ENCODE measurements around the gene CCDC152.
A peak's percentile ranks its signal among the peaks of the same experiment; 100 is the strongest.
"Not testable (repeated sequence)": the region's sequence is repeated elsewhere in the genome, so short reads cannot be mapped to it uniquely, and the experiment has no call there.

Gene CCDC152, protein sequence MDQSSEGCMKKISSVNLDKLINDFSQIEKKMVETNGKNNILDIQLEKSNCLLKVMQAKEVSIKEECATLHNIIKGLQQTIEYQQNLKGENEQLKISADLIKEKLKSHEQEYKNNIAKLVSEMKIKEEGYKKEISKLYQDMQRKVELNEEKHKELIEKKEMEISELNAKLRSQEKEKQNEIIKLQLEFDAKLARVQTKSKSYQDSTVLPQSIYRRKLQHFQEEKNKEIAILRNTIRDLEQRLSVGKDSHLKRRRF

GRCh38 chr5:42756606-42757601 is at the start of gene CCDC152:
TSS of gene CCDC152 (plus strand) at chr5:42756818. CDS start at chr5:42759122, 2,304 bp downstream.
- Histone ChIP-seq H3K9ac (ENCODE audit: low read depth, low read length) (no peak within 1 kb of the TSS), H3K27me3 (ENCODE audit: control insufficient read depth, insufficient read depth, low read length) (no peaks in the 10 kb centered on the region)

GRCh38 chr5:42715785-42716184 is 40.8 kb upstream of the CCDC152 start:
- Histone ChIP-seq H3K4me1 (ENCODE audit: control insufficient read depth, insufficient read depth, low read length) (no peaks in the 10 kb centered on the region), H3K4me3 (ENCODE audit: low read depth, low read length) (no peak overlapping the region), H3K9me3 (ENCODE audit: control insufficient read depth, insufficient read depth, low read length) (no peaks in the 10 kb centered on the region), H3K9ac (ENCODE audit: low read depth, low read length) (no peak overlapping the region), H3K36me3 (ENCODE audit: control insufficient read depth, insufficient read depth, low read length) (no peaks in the 10 kb centered on the region), H3K27me3 (ENCODE audit: control insufficient read depth, insufficient read depth, low read length) (no peaks in the 10 kb centered on the region)

More at GRCh38 chr5:42756606-42757601, at the start of gene CCDC152:
- Histone ChIP-seq H3K4me1 (ENCODE audit: control insufficient read depth, insufficient read depth, low read length) (peaks cover 6% of the 10 kb centered on the region), H3K9me3 (ENCODE audit: control insufficient read depth, insufficient read depth, low read length) (no peaks in the 10 kb centered on the region), H3K4me3 (ENCODE audit: low read depth, low read length) (peak within 1 kb of the TSS; percentile 44), H3K36me3 (ENCODE audit: control insufficient read depth, insufficient read depth, low read length) (no peaks in the 10 kb centered on the region)

DNA sequence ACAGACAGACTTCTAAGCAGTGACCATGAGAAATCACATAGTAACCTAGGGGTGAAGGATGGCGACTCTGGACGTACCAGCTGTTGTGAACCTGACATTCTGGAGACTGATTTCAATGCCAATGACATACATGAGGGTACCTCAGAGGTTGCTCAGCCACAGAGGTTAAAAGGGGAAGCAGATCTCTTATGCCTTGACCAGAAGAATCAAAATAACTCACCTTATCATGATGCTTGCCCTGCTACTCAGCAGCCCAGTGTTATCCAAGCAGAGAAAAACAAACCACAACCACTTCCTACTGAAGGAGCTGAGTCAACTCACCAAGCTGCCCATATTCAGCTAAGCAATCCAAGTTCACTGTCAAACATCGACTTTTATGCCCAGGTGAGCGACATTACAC is 38.0 kb upstream of the CCDC152 start:
- H3K36me3 ChIP-seq (ENCODE audit: control insufficient read depth, insufficient read depth, low read length): no peaks in the 10 kb centered on the region
- H3K9me3 ChIP-seq (ENCODE audit: control insufficient read depth, insufficient read depth, low read length): no peaks in the 10 kb centered on the region
- no peak overlapping the region for H3K4me3 ChIP-seq (ENCODE audit: low read depth, low read length)
- no peak overlapping the region for H3K9ac ChIP-seq (ENCODE audit: low read depth, low read length)
- no peaks in the 10 kb centered on the region for H3K27me3 ChIP-seq (ENCODE audit: control insufficient read depth, insufficient read depth, low read length)
- no peaks in the 10 kb centered on the region for H3K4me1 ChIP-seq (ENCODE audit: control insufficient read depth, insufficient read depth, low read length)

DNA sequence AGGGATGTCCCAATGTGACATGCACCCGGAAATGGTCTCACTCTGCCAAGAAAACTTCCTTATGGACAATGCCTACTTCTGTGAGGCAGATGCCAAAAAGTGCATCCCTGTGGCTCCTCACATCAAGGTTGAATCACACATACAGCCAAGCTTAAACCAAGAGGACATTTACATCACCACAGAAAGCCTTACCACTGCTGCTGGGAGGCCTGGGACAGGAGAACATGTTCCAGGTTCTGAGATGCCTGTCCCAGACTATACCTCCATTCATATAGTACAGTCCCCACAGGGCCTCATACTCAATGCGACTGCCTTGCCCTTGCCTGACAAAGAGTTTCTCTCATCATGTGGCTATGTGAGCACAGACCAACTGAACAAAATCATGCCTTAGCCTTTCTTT is 37.6 kb upstream of the CCDC152 start:
- Histone ChIP-seq H3K9ac (ENCODE audit: low read depth, low read length) (no peak overlapping the region), H3K4me3 (ENCODE audit: low read depth, low read length) (no peak overlapping the region), H3K9me3 (ENCODE audit: control insufficient read depth, insufficient read depth, low read length) (no peaks in the 10 kb centered on the region), H3K4me1 (ENCODE audit: control insufficient read depth, insufficient read depth, low read length) (no peaks in the 10 kb centered on the region), H3K27me3 (ENCODE audit: control insufficient read depth, insufficient read depth, low read length) (no peaks in the 10 kb centered on the region), H3K36me3 (ENCODE audit: control insufficient read depth, insufficient read depth, low read length) (no peaks in the 10 kb centered on the region)

GRCh38 chr5:42720251-42720650 is 36.4 kb upstream of the CCDC152 start:
- Histone ChIP-seq H3K4me1 (ENCODE audit: control insufficient read depth, insufficient read depth, low read length) (no peaks in the 10 kb centered on the region), H3K4me3 (ENCODE audit: low read depth, low read length) (no peak overlapping the region), H3K9ac (ENCODE audit: low read depth, low read length) (no peak overlapping the region), H3K9me3 (ENCODE audit: control insufficient read depth, insufficient read depth, low read length) (no peaks in the 10 kb centered on the region), H3K27me3 (ENCODE audit: control insufficient read depth, insufficient read depth, low read length) (no peaks in the 10 kb centered on the region), H3K36me3 (ENCODE audit: control insufficient read depth, insufficient read depth, low read length) (no peaks in the 10 kb centered on the region)

DNA sequence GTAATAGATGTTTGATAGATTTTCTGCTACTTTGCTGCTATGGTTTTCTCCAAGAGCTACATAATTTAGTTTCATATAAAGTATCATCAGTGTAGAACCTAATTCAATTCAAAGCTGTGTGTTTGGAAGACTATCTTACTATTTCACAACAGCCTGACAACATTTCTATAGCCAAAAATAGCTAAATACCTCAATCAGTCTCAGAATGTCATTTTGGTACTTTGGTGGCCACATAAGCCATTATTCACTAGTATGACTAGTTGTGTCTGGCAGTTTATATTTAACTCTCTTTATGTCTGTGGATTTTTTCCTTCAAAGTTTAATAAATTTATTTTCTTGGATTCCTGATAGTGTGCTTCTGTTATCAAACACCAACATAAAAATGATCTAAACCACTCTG is 35.1 kb upstream of the CCDC152 start:
- Histone ChIP-seq H3K4me1 (ENCODE audit: control insufficient read depth, insufficient read depth, low read length) (no peaks in the 10 kb centered on the region), H3K9me3 (ENCODE audit: control insufficient read depth, insufficient read depth, low read length) (no peaks in the 10 kb centered on the region), H3K4me3 (ENCODE audit: low read depth, low read length) (no peak overlapping the region), H3K36me3 (ENCODE audit: control insufficient read depth, insufficient read depth, low read length) (no peaks in the 10 kb centered on the region), H3K9ac (ENCODE audit: low read depth, low read length) (no peak overlapping the region), H3K27me3 (ENCODE audit: control insufficient read depth, insufficient read depth, low read length) (no peaks in the 10 kb centered on the region)

DNA sequence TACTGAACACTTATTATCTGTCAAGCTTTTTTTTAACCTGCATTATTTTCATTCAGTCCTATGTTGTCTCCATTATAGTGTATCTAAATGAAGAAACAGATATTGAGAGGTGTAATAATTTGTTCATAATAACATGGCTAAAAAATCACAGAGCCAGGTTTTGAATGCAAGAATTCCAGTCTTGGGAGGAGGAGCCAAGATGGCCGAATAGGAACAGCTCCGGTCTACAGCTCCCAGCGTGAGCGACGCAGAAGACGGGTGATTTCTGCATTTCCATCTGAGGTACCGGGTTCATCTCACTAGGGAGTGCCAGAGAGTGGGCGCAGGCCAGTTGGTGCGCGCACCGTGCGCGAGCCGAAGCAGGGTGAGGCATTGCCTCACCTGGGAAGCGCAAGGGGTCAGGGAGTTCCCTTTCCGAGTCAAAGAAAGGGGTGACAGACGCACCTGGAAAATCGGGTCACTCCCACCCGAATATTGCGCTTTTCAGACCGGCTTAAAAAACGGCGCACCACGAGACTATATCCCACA is 22.0 kb upstream of the CCDC152 start:
- H3K4me1 ChIP-seq (ENCODE audit: control insufficient read depth, insufficient read depth, low read length); H3K9ac ChIP-seq (ENCODE audit: low read depth, low read length); H3K27me3 ChIP-seq (ENCODE audit: control insufficient read depth, insufficient read depth, low read length); H3K36me3 ChIP-seq (ENCODE audit: control insufficient read depth, insufficient read depth, low read length); H3K9me3 ChIP-seq (ENCODE audit: control insufficient read depth, insufficient read depth, low read length): not testable (repeated sequence)
- peak overlapping the region; percentile 18 for H3K4me3 ChIP-seq (ENCODE audit: low read depth, low read length)

DNA sequence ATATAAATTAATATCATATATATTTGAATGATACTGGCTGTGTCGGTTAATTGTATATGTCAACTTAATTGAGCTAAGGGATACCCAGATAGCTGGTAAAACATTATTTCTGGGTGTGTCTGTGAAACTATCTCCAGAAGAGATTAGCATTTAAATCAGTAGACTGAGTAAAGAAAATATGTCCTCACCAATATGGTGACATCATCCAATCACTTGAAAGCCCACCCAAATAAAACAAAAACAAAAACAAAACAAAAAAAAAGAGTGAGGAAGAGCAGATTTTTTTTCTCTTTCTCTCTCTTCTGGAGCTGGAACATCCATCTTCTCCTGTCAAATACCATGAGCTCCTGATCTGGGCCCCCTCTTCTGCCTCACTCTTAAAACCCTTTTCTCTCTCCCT is 15.7 kb upstream of the CCDC152 start:
- no peaks in the 10 kb centered on the region for H3K36me3 ChIP-seq (ENCODE audit: control insufficient read depth, insufficient read depth, low read length)
- H3K4me3 ChIP-seq (ENCODE audit: low read depth, low read length): no peak overlapping the region
- H3K27me3 ChIP-seq (ENCODE audit: control insufficient read depth, insufficient read depth, low read length): no peaks in the 10 kb centered on the region
- no peaks in the 10 kb centered on the region for H3K4me1 ChIP-seq (ENCODE audit: control insufficient read depth, insufficient read depth, low read length)
- no peaks in the 10 kb centered on the region for H3K9me3 ChIP-seq (ENCODE audit: control insufficient read depth, insufficient read depth, low read length)
- H3K9ac ChIP-seq (ENCODE audit: low read depth, low read length): no peak overlapping the region

DNA sequence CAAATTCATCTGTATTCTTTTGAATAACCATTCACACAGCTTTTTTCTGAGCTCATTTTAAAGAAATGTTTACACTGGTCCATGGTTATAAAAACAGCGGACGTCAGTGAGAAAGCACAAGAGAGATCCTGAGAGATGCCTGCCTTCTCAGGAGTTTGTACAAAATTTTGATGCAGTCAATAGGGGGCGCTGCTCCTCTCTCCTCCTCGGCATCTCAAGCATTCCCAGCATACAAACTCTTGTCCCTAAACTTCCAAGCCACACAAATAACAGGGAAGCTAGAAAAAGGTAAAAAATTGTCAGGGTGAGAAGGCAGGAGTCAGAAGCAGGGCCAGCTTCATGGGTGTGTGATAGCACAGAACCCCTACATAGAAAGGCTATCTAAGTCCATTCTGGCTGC is 11.2 kb upstream of the CCDC152 start:
- Histone ChIP-seq H3K9me3 (ENCODE audit: control insufficient read depth, insufficient read depth, low read length) (no peaks in the 10 kb centered on the region), H3K4me3 (ENCODE audit: low read depth, low read length) (no peak overlapping the region), H3K36me3 (ENCODE audit: control insufficient read depth, insufficient read depth, low read length) (no peaks in the 10 kb centered on the region), H3K4me1 (ENCODE audit: control insufficient read depth, insufficient read depth, low read length) (no peaks in the 10 kb centered on the region), H3K27me3 (ENCODE audit: control insufficient read depth, insufficient read depth, low read length) (no peaks in the 10 kb centered on the region), H3K9ac (ENCODE audit: low read depth, low read length) (no peak overlapping the region)

- Histone ChIP-seq H3K4me3 (ENCODE audit: low read depth, low read length) (no peak overlapping the region), H3K36me3 (ENCODE audit: control insufficient read depth, insufficient read depth, low read length) (no peaks in the 10 kb centered on the region), H3K27me3 (ENCODE audit: control insufficient read depth, insufficient read depth, low read length) (no peaks in the 10 kb centered on the region), H3K4me1 (ENCODE audit: control insufficient read depth, insufficient read depth, low read length) (no peaks in the 10 kb centered on the region), H3K9me3 (ENCODE audit: control insufficient read depth, insufficient read depth, low read length) (no peaks in the 10 kb centered on the region), H3K9ac (ENCODE audit: low read depth, low read length) (no peak overlapping the region)
Observed at GRCh38 chr5:42745856-42746255, 10.8 kb upstream of the CCDC152 start.

- no peak overlapping the region for H3K4me3 ChIP-seq (ENCODE audit: low read depth, low read length)
- H3K27me3 ChIP-seq (ENCODE audit: control insufficient read depth, insufficient read depth, low read length): no peaks in the 10 kb centered on the region
- H3K36me3 ChIP-seq (ENCODE audit: control insufficient read depth, insufficient read depth, low read length): no peaks in the 10 kb centered on the region
- no peak overlapping the region for H3K9ac ChIP-seq (ENCODE audit: low read depth, low read length)
- no peaks in the 10 kb centered on the region for H3K4me1 ChIP-seq (ENCODE audit: control insufficient read depth, insufficient read depth, low read length)
- no peaks in the 10 kb centered on the region for H3K9me3 ChIP-seq (ENCODE audit: control insufficient read depth, insufficient read depth, low read length)
Observed at GRCh38 chr5:42749020-42749419, 7.6 kb upstream of the CCDC152 start.

All from iPS-15b (cell line).